ENCODE results near the gene FLNC.

The FLNC gene

DNA sequence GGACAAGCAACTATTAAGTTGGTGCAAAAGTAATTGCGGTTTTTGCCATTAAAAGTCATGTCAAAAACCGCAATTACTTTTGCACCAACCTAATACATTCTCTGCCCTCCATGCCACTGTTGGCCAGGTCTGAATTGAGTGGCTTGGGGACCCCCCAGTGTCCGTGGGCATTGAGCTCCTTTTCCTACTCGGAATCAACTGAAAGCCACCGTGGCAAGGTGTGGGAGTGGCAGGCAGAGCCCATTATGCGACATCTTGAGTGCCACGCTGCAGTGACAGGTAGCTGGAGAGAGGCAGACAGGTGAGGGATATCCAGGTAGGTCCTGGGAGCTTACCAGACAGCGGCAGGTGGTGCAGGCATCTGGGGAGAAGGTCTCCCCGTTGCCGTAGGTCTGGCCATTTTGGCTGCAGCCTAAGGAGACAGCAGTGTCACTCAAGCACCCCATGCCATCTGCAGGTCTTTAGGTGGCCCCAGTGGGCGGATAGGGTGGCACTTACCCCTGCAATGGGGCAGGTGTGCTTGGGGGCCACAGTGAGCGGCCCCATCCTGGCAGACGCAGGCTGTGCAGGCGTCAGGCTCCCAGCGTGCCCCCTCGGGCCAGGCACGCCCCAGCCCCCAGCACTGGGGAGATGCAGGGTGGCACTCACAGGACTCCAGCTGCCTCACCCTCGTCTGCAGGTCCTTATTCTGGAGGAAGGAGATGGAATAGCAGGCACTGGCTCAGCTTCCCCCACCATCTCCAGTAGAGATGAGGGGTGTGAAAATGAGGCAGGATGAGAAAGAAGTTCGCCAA is 76.8 kb downstream of the FLNC start:
- Mint-ChIP-seq H3K9me3 (no peaks in the 10 kb centered on the region), H3K36me3 (no peaks in the 10 kb centered on the region), H3K27ac (no peak overlapping the region), H3K27me3 (peaks cover 43% of the 10 kb centered on the region), H3K4me1 (peaks cover 53% of the 10 kb centered on the region), H3K4me3 (no peak overlapping the region)
- no peak for ATAC-seq

Measured in stimulated activated memory B cell treated with anti-CD40 and anti-IgM and Interleukin-4, amounts not matched to agents 10 μg/mL and 1 μg/mL and 100 μg/mL, for 72 hours (primary cell).